HG03439 (cell line): ENCODE data around the gene CENPX.
"Not testable (repeated sequence)": the region's sequence is repeated elsewhere in the genome, so short reads cannot be mapped to it uniquely, and the experiment has no call there.

Source experiments
- ATAC-seq: cut with Tn5 transposase; IDR thresholded peaks from one replicate; pipeline ENCODE4 v1.9.1; 2021; ENCODE audit warnings: mild to moderate bottlenecking, moderate library complexity; ENCODE audit not compliant: unreplicated experiment

Gene CENPX

GRCh38 chr17:82041144-82041814 is 18.6 kb upstream of the CENPX start:
- ATAC-seq = no peak

- no peak for ATAC-seq
Measured at GRCh38 chr17:82039695-82040299, 17.1 kb upstream of the CENPX start.

- not testable (repeated sequence) for ATAC-seq
Measured at GRCh38 chr17:82038796-82039409, 16.2 kb upstream of the CENPX start.

GRCh38 chr17:82037889-82038195 is 15.2 kb upstream of the CENPX start:
- ATAC-seq = no peak

- peak; percentile 89 for ATAC-seq
Measured at GRCh38 chr17:82037092-82037888, 14.6 kb upstream of the CENPX start, which contains the start of gene DCXR. TSS of gene DCXR (minus strand) at chr17:82037697. CDS start at chr17:82037682, 15 bp downstream.

GRCh38 chr17:82036634-82037091 is 14.0 kb upstream of the CENPX start:
- no peak for ATAC-seq

GRCh38 chr17:82035956-82036633 is 13.4 kb upstream of the CENPX start:
- no peak for ATAC-seq

GRCh38 chr17:82035488-82035887 is 12.8 kb upstream of the CENPX start:
- ATAC-seq = no peak

- no peak for ATAC-seq
Measured at GRCh38 chr17:82034371-82035011, 11.8 kb upstream of the CENPX start.

- ATAC-seq = no peak
Measured at GRCh38 chr17:82033359-82034085, 10.8 kb upstream of the CENPX start.

- no peak for ATAC-seq
Measured at GRCh38 chr17:82031885-82032627, 9.4 kb upstream of the CENPX start.

- ATAC-seq = no peak
Measured at GRCh38 chr17:82031303-82031884, 8.7 kb upstream of the CENPX start, which contains the start of gene RAC3. TSS of gene RAC3 (plus strand) at chr17:82031678. CDS start at chr17:82031762, 84 bp downstream.

GRCh38 chr17:82030470-82031302 is 8.0 kb upstream of the CENPX start:
- ATAC-seq = no peak

GRCh38 chr17:82029990-82030469 is 7.4 kb upstream of the CENPX start:
- no peak for ATAC-seq

- ATAC-seq = no peak
Measured at GRCh38 chr17:82029391-82029790, 6.7 kb upstream of the CENPX start.

GRCh38 chr17:82028966-82029365 is 6.3 kb upstream of the CENPX start:
- ATAC-seq = no peak

GRCh38 chr17:82028246-82028645 is 5.6 kb upstream of the CENPX start:
- no peak for ATAC-seq
